IMR-90 (cell line): Measurements from ENCODE around the gene ZNFX1.

ENCODE experiments used
- BHLHE40 ChIP-seq: fragments of 150-350 bp; IDR thresholded peaks from 2 replicates; pipeline ENCODE4 v1.6.1; 2016; ENCODE audit warnings: mild to moderate bottlenecking, low read depth, low read length
- CTCF ChIP-seq: conservative IDR thresholded peaks from 2 replicates; pipeline ENCODE4 v1.5.1; 2012; ENCODE audit warnings: mild to moderate bottlenecking, low read depth, low read length, improper control_type of control experiment
- POLR2A ChIP-seq: IDR thresholded peaks from 2 replicates; pipeline ENCODE4 v1.6.1; 2012; ENCODE audit warnings: mild to moderate bottlenecking, low read depth, low read length
- RAD21 ChIP-seq: IDR thresholded peaks from 2 replicates; pipeline ENCODE4 v1.6.1; 2012; ENCODE audit warnings: low read length, improper control_type of control experiment
- SMC3 ChIP-seq: fragments of 150-350 bp; IDR thresholded peaks from 2 replicates; pipeline ENCODE4 v1.6.1; 2016; ENCODE audit warnings: low read depth, mild to moderate bottlenecking, antibody characterized with exemption, low read length, moderate library complexity
- TF ChIP-seq, protein P1 (sequence below): fragments of 150-350 bp; IDR thresholded peaks from 2 replicates; pipeline ENCODE4 v1.6.1; 2017; ENCODE audit warnings: mild to moderate bottlenecking, antibody characterized with exemption, low read length, low read depth

- peak; percentile 100 for TF ChIP-seq POLR2A
- TF ChIP-seq CTCF: no peak; the same call in 1 of the 2 replicates
- peak; percentile 59; the same call in 1 of the 2 replicates for TF ChIP-seq BHLHE40
- TF ChIP-seq, protein P1, sequence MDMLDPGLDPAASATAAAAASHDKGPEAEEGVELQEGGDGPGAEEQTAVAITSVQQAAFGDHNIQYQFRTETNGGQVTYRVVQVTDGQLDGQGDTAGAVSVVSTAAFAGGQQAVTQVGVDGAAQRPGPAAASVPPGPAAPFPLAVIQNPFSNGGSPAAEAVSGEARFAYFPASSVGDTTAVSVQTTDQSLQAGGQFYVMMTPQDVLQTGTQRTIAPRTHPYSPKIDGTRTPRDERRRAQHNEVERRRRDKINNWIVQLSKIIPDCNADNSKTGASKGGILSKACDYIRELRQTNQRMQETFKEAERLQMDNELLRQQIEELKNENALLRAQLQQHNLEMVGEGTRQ: peak; percentile 47; the same call in 1 of the 2 replicates
- no peak for TF ChIP-seq RAD21
- no peak for TF ChIP-seq SMC3
Observed at GRCh38 chr20:49278036-49278817, at the start of gene ZNFX1.
